ENCODE measurements around the gene NGEF. TPM values are rescaled to one million over a fixed set of nuclear protein-coding genes. Genes with fewer than 3 reads are reported as not detected.

The NGEF gene
- total and polyA plus RNA-seq, 9 of the 15 experiments (the other 6 are each of a cell fraction or from before 2014, with no cell fraction given): 0.07 to 0.17 (median 0.09) TPM; not detected in 6

- Histone ChIP-seq H3K27ac (ENCODE audit: extremely low read depth, low read depth, low read length) (no peak overlapping the region), H3K79me2 (ENCODE audit: control insufficient read depth, insufficient read depth, low read length) (no peaks in the 10 kb centered on the region), H3K4me1 (replicated peaks in 1 of 2; ENCODE audit: control insufficient read depth in 2 of 2, insufficient read depth in 2 of 2, low read length in 2 of 2) (peaks cover 0 to 14% of the 10 kb centered on the region in 2 experiments; a peak in 3 of 5 replicates), H3K4me2 (ENCODE audit: insufficient read depth, low read length) (no peak overlapping the region), H3K4me3 (no peak overlapping the region), H3K9ac (ENCODE audit: insufficient read depth in 1 of 2, low read depth in 2 of 2, low read length in 2 of 2) (no peak overlapping the region), H3K9me1 (ENCODE audit: control insufficient read depth, insufficient read depth, low read length) (no peaks in the 10 kb centered on the region), H3K36me3 (ENCODE audit: control insufficient read depth, insufficient read depth, low read length) (no peaks in the 10 kb centered on the region), H3K9me3 (replicated peaks; ENCODE audit: control insufficient read depth, insufficient read depth, low read depth, low read length) (no peaks in the 10 kb centered on the region), H3K27me3 (ENCODE audit: control insufficient read depth in 2 of 2, insufficient read depth in 2 of 2, low read length in 2 of 2) (0 out of 5 replicates have a peak, but pooled peaks cover 0 to under 1% of the 10 kb centered on the region in 2 experiments), H2AFZ (ENCODE audit: low read depth, low read length) (peak overlapping the region; percentile 88), H4K20me1 (replicated peaks; ENCODE audit: control insufficient read depth, insufficient read depth, low read length) (no peaks in the 10 kb centered on the region)
- CTCF ChIA-PET (ENCODE audit: low intra/inter-chr PET ratio): interaction anchor here (0.6 to 1.3 kb wide), 3 partner anchors 202 to 449 kb away, joined by 3 read pairs; no protein-coding TSS in a partner anchor
- DNase-seq (ENCODE audit: extremely low read depth in 1 of 4, low spot score in 3 of 4) (peak; percentile 68 to 84 (median 84)), FAIRE-seq (peak; percentile 59), ATAC-seq (peak; percentile 96)
- BruUV-seq (replicated peaks): no TSS peak
- WGBS (ENCODE audit: insufficient coverage, low coverage, missing lambda C conversion rate): 6% methylated on average over 17 of the region's 22 CpGs
- intact Hi-C loops (cut with micrococcal nuclease) (no loop called here), in situ Hi-C loops (cut with MboI) (no loop called here)
- POLR2A ChIA-PET: interaction anchor here (0.6 kb wide), 1 partner anchor 216 kb away, joined by 3 read pairs; no protein-coding TSS in a partner anchor
- TF ChIP-seq RB1 (IDR thresholded peaks at IDR 0.05; ENCODE audit: low read depth): no peak
- TF ChIP-seq DEAF1 (CRISPR knock-in tag; IDR thresholded peaks at IDR 0.05): 0 out of 2 replicates have a peak, but pooled peaks have one; percentile 7
- TF ChIP-seq POLR2AphosphoS5 (IDR thresholded peaks at IDR 0.05; ENCODE audit: control insufficient read depth, insufficient read depth, low read depth, low read length): no peak
- TF ChIP-seq E4F1 (CRISPR knock-in tag; IDR thresholded peaks at IDR 0.05; ENCODE audit: borderline replicate concordance): no peak
- TF ChIP-seq CTCFL (IDR thresholded peaks at IDR 0.05; ENCODE audit: borderline replicate concordance, insufficient read depth, low read depth, low read length, poor library complexity, severe bottlenecking): peak; percentile 40
- TF ChIP-seq CTCF (IDR thresholded peaks at IDR 0.05 in 2 of 3, conservative IDR thresholded peaks at IDR 0.05 in 1 of 3; ENCODE audit: insufficient read depth in 2 of 3, low read depth in 1 of 3, low read length in 3 of 3): peak; percentile 65 to 90 (median 72)
Observed at GRCh38 chr2:233053928-233054784, 41.1 kb upstream of the NGEF start.

Measured in K562 (cell line).